ENCODE measurements around the gene TSGA10IP.

GRCh38 chr11:65961267-65962140 is 16.2 kb downstream of the TSGA10IP start, which contains the start of gene SART1:
- TF ChIP-seq CTCF (IDR thresholded peaks at IDR 0.05; ENCODE audit: low read depth, low read length) (no peak), POLR2A (IDR thresholded peaks at IDR 0.05; ENCODE audit: extremely low read depth, insufficient read length) (peak; percentile 96), MAX (IDR thresholded peaks at IDR 0.05; ENCODE audit: low read depth, low read length) (peak; percentile 84)

All from NB4 (cell line).